Calu3 (cell line): ENCODE results near the gene CD8A. TPM values are rescaled to one million over a fixed set of nuclear protein-coding genes. Genes with fewer than 3 reads are reported as not detected.

ENCODE experiments used
- BruUV-seq: library from RNA; stranded (reverse); fragments of 400-500 nt; replicated peaks from 2 replicates; lab custom pipeline; 2021; lab: Mats Ljungman, UMichigan
- CTCF ChIA-PET: fragments of 300-600 bp; sonication (Branson Sonifier 250); formaldehyde crosslinking; loops from one replicate; lab custom pipeline; 2022; ENCODE audit warnings: antibody characterized with exemption; lab: Charles Lee
- DNase-seq: peaks from one replicate; pipeline ENCODE4 v3.0.0; 2022
- H3K27ac Mint-ChIP-seq: one replicate; pipeline ENCODE4 v1.8.0; 2022; ENCODE audit warnings: mixed read lengths; ENCODE audit not compliant: unreplicated experiment
- H3K27me3 Mint-ChIP-seq: one replicate; pipeline ENCODE4 v1.8.0; 2022; ENCODE audit warnings: mixed read lengths; ENCODE audit not compliant: unreplicated experiment
- H3K36me3 Mint-ChIP-seq: one replicate; pipeline ENCODE4 v1.8.0; 2022; ENCODE audit warnings: mild to moderate bottlenecking, moderate library complexity, mixed read lengths; ENCODE audit not compliant: insufficient read depth, unreplicated experiment
- H3K4me1 Mint-ChIP-seq: one replicate; pipeline ENCODE4 v1.8.0; 2022; ENCODE audit warnings: mild to moderate bottlenecking, low read depth, mixed read lengths; ENCODE audit not compliant: unreplicated experiment
- H3K4me3 Mint-ChIP-seq: one replicate; pipeline ENCODE4 v1.8.0; 2022; ENCODE audit warnings: mild to moderate bottlenecking, low read depth, moderate library complexity, mixed read lengths; ENCODE audit not compliant: unreplicated experiment
- H3K9me3 Mint-ChIP-seq: one replicate; pipeline ENCODE4 v1.8.0; 2022; ENCODE audit warnings: low read depth, mixed read lengths; ENCODE audit not compliant: unreplicated experiment
- CTCF ChIP-seq: fragments of 200-600 bp; IDR thresholded peaks from one replicate; pipeline ENCODE4 v1.8.0; 2022; ENCODE audit warnings: antibody characterized with exemption; ENCODE audit not compliant: unreplicated experiment
- intact Hi-C: fragments of 100-400 bp; cut with micrococcal nuclease; formaldehyde crosslinking; loops from one replicate; pipeline ENCODE4 v1.10.0; 2022; ENCODE audit not compliant: unreplicated experiment
- total RNA-seq: library from RNA; stranded (reverse); gene quantifications from 2 replicates; pipeline ENCODE4 v1.2.3, GENCODE V29; 2022

The CD8A gene
- total RNA-seq, 1 experiment from 2014 or later, result 0.31 TPM

DNA sequence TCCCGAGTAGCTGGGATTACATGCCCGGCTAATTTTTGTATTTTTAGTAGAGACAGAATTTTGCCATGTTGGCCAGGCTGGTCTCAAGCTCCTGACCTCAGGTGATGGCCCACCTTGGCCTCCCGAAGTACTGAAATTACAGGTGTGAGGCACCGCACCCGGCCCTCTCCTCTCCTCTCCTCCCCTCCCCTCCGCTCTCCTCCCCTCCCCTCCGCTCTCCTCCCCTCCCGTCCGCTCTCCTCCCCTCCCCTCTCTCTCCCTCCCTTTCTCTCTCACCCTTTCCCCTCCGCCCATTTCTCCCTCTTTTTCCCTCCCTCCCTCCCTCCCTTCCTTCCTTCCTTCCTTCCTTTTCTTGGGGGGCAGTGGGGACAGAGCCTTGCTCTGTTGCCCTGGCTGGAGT is 42.6 kb upstream of the CD8A start:
- no TSS peak for BruUV-seq
- Mint-ChIP-seq H3K9me3 (no peaks in the 10 kb centered on the region), H3K27me3 (peaks cover 21% of the 10 kb centered on the region), H3K36me3 (no peaks in the 10 kb centered on the region), H3K4me3 (no peak overlapping the region), H3K4me1 (no peaks in the 10 kb centered on the region), H3K27ac (no peak overlapping the region)
- no peak for TF ChIP-seq CTCF
- intact Hi-C loops, result no loop called here
- no peak for DNase-seq
- CTCF ChIA-PET, result no interaction called here

- no peak overlapping the region for H3K27ac Mint-ChIP-seq
- H3K4me3 Mint-ChIP-seq, result no peak overlapping the region
- H3K27me3 Mint-ChIP-seq, result peaks cover 21% of the 10 kb centered on the region
- CTCF ChIA-PET, result no interaction called here
- no peaks in the 10 kb centered on the region for H3K9me3 Mint-ChIP-seq
- no TSS peak for BruUV-seq
- H3K36me3 Mint-ChIP-seq, result no peaks in the 10 kb centered on the region
- no peak for TF ChIP-seq CTCF
- H3K4me1 Mint-ChIP-seq, result no peaks in the 10 kb centered on the region
- intact Hi-C loops, result no loop called here
- DNase-seq, result no peak
Measured at GRCh38 chr2:86832334-86833096, 41.8 kb upstream of the CD8A start.

DNA sequence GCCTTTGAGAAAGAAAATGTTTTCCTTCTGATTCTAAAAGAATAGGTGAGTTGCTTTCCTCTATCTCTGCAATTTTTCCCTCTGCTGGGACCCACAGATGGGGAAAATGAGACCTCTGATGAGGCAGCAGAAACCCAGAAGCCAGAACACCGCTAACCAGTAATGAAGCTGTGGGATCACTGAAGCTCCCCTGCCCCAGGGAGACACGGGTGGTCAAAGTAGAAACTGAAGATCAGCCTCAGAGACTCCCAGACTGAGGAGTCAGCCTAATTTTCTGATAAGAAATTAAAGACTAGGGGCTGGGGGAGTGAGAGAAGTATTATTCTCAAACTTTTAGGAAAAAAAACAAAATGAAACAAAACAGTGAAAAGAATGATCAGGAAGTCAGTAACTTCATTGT is 40.8 kb upstream of the CD8A start:
- intact Hi-C loops, result no loop called here
- no peak overlapping the region for H3K27ac Mint-ChIP-seq
- H3K9me3 Mint-ChIP-seq, result no peaks in the 10 kb centered on the region
- H3K4me1 Mint-ChIP-seq, result no peaks in the 10 kb centered on the region
- no peak for DNase-seq
- CTCF ChIA-PET, result no interaction called here
- BruUV-seq, result no TSS peak
- TF ChIP-seq CTCF, result no peak
- H3K4me3 Mint-ChIP-seq, result no peak overlapping the region
- H3K27me3 Mint-ChIP-seq, result peaks cover 21% of the 10 kb centered on the region
- no peaks in the 10 kb centered on the region for H3K36me3 Mint-ChIP-seq

GRCh38 chr2:86826951-86827350 is 36.2 kb upstream of the CD8A start:
- no peaks in the 10 kb centered on the region for H3K9me3 Mint-ChIP-seq
- H3K27ac Mint-ChIP-seq, result no peak overlapping the region
- CTCF ChIA-PET, result no interaction called here
- H3K27me3 Mint-ChIP-seq, result peaks cover 8% of the 10 kb centered on the region
- H3K4me1 Mint-ChIP-seq, result no peaks in the 10 kb centered on the region
- intact Hi-C loops, result no loop called here
- DNase-seq, result no peak
- no TSS peak for BruUV-seq
- no peaks in the 10 kb centered on the region for H3K36me3 Mint-ChIP-seq
- no peak overlapping the region for H3K4me3 Mint-ChIP-seq
- TF ChIP-seq CTCF, result no peak
